GM20000 (cell line): Measurements from ENCODE around the gene ELP5.

Source experiments
- DNase-seq: peaks from one replicate; pipeline ENCODE4 v3.0.0; 2012; ENCODE audit warnings: low spot score
- CTCF ChIP-seq: IDR thresholded peaks from 2 replicates; pipeline ENCODE4 v1.5.1; 2012; ENCODE audit warnings: mild to moderate bottlenecking, control low read depth; ENCODE audit errors: extremely low read depth, missing control alignments

ELP5 gene

DNA sequence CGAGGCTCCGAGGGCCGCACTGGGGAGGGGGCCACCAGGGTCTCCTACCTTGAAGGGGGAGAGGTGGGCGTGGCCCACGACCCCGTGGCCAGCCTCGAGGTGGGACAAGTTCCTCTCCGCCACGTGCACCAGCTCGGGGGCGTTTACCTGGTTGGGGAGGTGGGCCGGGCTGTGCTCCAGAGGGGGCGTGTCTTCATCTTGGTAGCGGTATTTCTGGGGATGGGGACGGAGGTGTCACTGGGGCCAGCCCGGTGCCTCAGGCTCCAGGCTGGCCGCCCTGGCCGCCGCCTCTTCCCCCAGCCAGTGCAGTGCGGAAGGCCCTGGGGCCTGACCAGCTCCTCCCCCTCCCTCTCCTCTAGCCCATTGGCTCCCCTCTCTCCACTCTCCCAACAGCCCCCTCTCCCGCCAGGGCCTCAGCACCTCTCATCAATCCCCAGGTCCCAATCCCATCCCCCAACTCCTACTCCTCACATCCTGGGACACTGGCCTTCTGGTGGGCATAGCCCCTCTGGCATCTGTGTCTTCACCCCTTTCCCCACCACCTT, 43.9 kb upstream of the ELP5 start:
- DNase-seq, result no peak
- TF ChIP-seq CTCF, result no peak

GRCh38 chr17:7208754-7209460, 43.1 kb upstream of the ELP5 start:
- no peak for DNase-seq
- TF ChIP-seq CTCF, result no peak

GRCh38 chr17:7211491-7212273, 40.3 kb upstream of the ELP5 start:
- no peak for DNase-seq
- TF ChIP-seq CTCF, result no peak

DNA sequence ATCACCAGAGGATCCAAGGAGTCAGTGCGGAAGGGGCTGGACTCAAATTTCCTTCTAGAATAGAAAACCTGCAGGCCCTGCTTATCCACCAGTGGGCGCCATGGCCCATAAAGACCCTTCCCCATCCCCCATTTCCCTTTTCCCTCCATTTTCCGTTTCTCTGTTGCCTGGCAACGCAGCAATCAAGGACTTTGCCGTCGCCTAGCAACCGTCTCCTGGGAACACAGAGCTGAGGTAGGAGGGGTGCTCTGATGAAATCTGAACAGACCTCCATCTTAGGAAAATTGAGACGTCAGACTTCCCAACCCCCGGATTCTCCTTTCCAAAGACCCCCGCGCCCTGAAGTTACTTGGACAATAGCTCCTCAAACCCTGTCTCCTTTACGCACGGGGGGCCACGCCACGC, 38.1 kb upstream of the ELP5 start:
- peak; percentile 70 for DNase-seq
- TF ChIP-seq CTCF, result peak; percentile 22

DNA sequence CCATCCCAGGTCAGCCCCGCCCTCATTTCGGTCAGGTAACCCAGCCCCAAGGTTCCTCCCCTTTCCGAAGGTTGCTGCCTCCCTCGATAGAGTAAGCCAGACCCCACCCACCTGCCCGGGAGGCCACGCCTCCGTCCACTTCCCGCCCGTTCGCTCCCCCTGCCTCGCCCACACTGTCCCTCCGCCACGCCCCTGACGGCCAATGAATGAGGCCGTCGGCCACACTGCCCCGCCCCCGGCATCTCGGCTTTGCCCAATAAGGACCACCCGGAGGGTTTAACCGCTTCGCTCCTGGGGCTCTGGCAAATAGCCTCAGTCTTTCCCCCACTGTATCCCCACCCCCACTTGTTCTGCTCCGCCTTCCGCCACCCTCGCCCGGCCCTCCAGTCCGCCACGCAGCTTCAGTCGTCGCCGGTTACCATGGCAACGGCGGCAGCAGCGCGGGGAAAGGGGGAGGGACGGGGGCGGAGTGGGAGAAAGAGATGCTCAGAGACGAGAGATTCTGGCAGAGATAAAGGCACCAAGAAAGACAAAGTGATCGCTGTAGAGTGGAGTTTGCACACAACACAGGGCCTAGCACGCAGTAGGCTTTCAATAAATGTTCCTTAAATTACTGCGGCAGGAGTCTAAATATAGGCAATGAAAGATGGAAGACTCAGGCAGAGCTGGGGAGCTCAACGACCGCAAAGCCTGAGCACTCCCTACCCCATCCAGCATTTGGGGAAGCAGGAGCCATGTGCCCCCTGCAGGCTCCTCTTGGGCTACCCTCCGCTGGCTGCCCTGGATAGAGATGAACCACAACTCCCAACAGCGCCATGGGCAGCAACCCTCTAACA, 37.5 kb upstream of the ELP5 start:
- peak; percentile 98 for DNase-seq
- TF ChIP-seq CTCF, result peak; percentile 22

DNA sequence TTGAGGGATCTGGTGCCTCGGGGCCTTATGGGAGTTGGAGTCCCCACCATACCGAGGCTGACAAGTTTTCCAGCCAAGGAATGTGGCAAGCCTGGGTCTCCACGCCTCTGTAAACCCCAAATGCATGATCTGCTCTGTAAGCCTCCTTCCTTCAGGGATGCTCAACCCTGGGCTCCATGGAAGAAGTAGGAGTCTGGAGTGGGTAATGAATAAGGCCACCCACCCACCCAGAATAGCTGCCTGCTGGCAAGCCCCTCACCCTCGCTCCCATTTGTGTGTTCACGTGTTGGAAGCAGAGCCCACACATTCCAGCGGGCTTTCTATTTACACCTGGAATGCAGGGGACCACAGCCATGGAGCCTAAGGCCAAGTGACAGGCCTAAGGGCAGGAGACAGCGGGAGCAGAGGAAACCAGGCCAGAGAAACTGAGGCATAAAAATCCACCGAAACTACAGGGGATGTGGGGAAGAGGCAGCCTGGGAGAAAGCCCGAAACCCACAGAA, 36.8 kb upstream of the ELP5 start:
- DNase-seq, result no peak

More for the DNA sequence above, 36.8 kb upstream of the ELP5 start:
- TF ChIP-seq CTCF, result no peak
